Measurements from ENCODE around the gene IL1R2. TPM values are rescaled to one million over a fixed set of nuclear protein-coding genes. Genes with fewer than 3 reads are reported as not detected.

The IL1R2 gene
- total RNA-seq, 1 donor: not detected

- DNase-seq (ENCODE audit: low read depth in 2 of 3, low spot score in 2 of 3): no peak
Observed at GRCh38 chr2:102034683-102035548, 43.2 kb downstream of the IL1R2 start.

GRCh38 chr2:102037681-102038080 is 45.9 kb downstream of the IL1R2 start:
- DNase-seq (ENCODE audit: low read depth in 2 of 3, low spot score in 2 of 3): no peak

GRCh38 chr2:102040229-102040628 is 48.5 kb downstream of the IL1R2 start:
- no peak for DNase-seq (ENCODE audit: low read depth in 2 of 3, low spot score in 2 of 3)

DNA sequence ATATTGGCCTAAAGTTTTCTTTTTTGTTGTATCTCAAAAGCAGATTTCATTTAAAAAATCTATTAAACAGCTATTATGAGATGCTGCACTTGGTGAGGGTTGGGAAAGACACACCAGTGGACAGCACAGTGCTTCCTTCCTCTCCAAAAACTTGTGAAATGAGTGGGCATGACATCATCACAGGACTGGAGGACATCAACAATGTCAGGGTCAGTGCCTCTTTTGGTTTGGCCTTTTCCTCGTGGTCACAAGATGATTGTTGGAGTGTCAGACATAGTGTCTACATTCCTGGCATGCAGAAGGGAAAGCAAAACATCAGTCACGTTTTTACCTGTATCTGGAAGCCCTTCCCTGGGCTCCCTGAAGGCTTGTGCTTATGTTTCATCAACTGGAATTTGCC is 49.6 kb downstream of the IL1R2 start:
- DNase-seq (ENCODE audit: low read depth in 2 of 3, low spot score in 2 of 3): no peak

- DNase-seq (ENCODE audit: low read depth in 2 of 3, low spot score in 2 of 3): no peak
Observed at GRCh38 chr2:102042196-102043081, 50.7 kb downstream of the IL1R2 start.

DNA sequence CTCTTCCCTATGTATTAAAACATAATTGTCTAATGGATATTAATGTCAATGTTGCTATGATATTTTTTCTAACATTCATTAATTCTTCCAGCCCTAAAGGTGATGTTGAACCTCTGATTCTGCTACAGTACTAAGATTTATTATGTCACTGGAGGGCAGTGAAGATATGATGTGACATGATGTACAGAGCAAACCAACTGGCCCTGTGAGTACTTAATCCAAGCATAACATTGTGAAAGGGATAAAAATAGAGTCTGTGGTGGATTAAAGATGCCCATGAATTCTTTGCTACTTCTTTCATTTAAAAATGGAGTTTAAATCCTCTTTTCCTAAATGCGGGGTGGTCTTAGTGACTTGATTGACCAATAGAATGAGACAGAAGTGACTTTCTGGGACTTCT is 51.8 kb downstream of the IL1R2 start:
- DNase-seq (ENCODE audit: low read depth in 2 of 3, low spot score in 2 of 3): no peak

DNA sequence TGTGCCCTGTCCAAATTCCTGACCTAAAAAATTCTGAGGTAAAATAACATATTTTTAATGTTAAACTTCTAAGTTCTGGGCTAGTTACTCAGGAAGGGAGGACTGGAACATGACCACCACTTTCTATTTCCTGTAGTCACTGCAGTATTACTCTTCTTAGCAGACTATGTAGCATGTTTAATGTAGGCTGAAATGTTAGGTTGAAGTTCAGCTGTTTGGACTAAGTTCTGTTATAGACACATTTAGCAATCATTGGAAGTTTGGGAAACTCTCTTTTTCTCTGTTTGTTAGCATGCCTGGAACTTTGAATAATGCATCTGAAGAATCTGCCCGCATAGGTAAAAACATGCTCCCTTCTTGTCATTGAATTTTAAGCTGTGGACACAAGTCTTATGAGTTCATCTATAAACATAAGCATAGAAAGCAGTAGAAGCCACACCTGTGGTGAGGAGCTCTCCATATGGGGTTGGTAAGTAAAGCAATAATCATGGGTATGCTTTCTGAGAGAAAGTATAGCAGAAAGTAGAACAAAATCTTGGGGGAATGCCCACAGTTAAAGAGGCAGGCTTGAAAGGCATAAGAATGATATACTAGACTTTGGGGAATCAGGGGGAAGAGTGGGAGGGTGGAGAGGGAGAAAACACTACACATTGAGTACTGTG is 52.6 kb downstream of the IL1R2 start:
- no peak for DNase-seq (ENCODE audit: low read depth in 2 of 3, low spot score in 2 of 3)

DNA sequence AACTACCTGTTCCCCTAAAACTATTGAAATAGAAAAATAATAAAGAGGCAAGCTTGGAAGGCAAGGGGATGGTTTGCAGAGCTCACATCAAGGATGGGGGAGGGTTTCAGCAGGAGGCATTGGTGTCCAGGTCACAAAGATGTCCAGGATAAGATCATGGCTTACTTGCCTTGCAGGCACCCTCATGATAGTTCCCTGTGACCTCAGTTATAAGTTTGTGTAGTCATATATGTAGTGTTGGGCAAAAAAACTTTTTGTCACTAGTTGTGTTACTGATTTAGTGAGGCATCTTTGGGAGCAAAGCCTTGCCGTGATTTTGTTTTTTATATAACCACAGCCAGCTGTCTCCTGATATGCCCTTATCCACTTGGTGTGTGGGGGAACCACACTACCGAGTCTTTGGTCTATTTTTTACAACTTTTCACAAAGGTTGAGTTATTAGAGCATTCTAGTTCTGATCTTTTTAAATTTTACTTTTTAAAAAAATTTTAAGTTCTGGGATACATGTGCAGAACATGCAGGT is 53.3 kb downstream of the IL1R2 start:
- DNase-seq (ENCODE audit: low read depth in 2 of 3, low spot score in 2 of 3): no peak

DNA sequence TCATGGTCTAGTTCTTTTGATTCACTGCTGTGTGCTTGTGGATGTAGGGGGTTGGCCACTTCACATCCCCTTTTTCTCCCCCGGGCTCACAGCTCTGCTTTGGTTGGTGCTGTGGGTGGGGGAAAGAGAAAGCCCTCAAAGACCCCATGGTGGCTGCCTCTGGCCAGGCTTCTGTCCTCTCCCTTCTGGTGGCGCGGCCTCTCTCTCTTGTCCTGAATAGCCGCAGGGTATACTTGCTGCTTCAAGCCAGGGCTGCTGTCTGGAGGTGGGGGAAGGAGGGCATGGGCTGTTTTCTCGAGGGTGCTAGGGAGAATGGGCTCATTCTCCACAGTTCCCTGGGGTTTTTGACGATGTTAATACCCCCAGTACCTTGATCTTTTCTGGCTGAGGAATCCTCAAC is 53.9 kb downstream of the IL1R2 start:
- no peak for DNase-seq (ENCODE audit: low read depth in 2 of 3, low spot score in 2 of 3)

DNA sequence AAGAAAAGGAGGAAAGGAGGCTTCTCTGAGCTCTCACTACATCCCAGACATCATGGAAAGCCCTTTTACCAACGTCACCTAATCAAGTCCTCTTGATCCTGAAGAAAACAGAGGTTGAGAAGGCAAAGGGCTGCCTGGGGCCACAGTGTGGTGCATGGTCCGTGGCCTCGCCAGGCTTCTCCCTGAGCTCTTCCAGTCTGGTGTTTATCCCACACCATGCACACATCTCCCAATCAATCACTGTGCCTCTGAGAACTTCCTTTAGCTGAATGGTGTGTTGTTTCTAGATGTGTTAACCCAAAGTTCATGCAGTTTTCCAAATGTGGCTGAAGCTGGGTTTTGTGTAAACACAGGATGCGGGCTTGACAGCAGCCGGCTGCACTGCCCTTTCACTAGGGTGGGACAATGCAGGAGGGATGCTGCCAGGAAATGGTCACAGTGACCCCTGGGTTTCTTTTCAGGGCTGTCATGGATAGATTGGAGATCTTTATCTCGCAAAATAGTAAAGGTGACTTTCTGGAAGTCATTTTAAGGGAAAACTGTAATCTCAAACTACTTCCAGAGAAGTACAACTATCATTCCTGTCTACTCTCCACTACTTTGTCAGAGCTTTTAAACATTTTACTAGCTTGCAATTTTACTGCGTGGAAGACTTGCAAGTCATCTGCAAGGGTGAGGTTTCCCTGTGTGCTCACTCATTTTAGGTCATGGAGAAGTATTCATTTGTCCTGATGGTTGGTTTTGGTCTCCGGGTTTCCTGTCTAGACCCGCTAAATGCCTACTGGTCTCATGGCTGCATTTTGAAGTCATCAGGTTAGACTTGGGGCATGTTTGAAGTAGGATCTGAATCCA is 54.6 kb downstream of the IL1R2 start:
- DNase-seq (ENCODE audit: low read depth in 2 of 3, low spot score in 2 of 3): peak in 1 of 3 donors; percentile 41

- no peak for DNase-seq (ENCODE audit: low read depth in 2 of 3, low spot score in 2 of 3)
Observed at GRCh38 chr2:102048465-102048864, 56.7 kb downstream of the IL1R2 start.

- no peak for DNase-seq (ENCODE audit: low read depth in 2 of 3, low spot score in 2 of 3)
Observed at GRCh38 chr2:102049756-102050443, 58.1 kb downstream of the IL1R2 start.

DNA sequence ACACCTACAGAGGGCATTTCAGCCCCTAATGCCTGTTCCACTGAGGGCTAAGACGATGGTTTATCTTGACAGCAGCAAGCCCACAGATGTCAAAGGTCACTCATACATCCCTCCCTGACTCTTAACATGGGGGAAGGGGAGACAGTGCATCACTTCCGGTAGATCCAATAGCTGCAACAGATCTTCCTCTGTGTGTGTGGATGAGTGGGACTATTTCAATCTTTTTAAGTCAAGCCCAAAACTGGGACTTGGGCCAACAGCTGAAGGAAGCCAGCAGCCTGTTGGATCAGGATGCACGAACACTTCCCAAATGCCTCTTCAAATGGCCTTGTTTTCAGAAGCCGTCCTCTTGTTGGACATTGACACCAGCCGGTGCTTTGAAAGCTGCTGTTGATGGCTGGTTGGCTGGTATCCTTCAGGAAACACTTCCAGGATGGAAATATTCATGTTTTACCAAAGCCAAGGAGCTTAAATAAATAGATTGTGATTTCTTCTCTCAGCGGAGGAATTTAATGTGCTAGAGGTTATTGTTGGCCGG is 59.2 kb downstream of the IL1R2 start:
- DNase-seq (ENCODE audit: low read depth in 2 of 3, low spot score in 2 of 3): no peak

GRCh38 chr2:102051692-102052277 is 60.0 kb downstream of the IL1R2 start:
- DNase-seq (ENCODE audit: low read depth in 2 of 3, low spot score in 2 of 3): no peak

- no peak for DNase-seq (ENCODE audit: low read depth in 2 of 3, low spot score in 2 of 3)
Observed at GRCh38 chr2:102052365-102052764, 60.6 kb downstream of the IL1R2 start.

- no peak for DNase-seq (ENCODE audit: low read depth in 2 of 3, low spot score in 2 of 3)
Observed at GRCh38 chr2:102053096-102053495, 61.3 kb downstream of the IL1R2 start.

DNA sequence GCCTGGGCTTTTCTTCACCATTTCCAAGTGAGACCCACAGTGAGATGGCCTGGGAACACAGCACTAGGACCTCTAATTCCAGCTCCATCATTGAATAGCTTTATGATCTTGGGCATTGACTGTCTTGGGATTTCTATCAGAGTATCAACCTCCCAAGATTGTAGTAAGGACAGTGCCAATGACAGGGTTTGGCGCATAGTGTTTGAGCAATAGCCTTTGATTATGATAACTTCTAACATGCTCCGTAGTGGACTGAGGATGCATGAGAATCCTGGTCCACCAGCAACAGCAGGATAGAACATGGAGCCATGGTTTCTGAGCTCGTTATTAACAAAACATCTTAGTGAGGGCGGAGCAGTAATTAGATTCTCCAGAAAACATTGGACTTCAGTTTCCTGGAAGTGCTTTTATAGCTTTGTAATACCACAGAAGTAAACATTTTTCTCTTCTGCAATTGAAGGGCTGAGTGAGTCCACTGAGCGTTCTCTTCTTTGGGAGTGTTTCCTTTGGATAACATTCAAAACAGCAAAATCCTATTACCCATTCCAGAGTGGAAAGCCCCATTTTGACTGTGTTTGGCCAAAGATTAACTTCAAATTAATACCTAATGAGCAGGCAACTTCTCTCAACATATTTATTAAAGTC is 63.7 kb downstream of the IL1R2 start:
- no peak for DNase-seq (ENCODE audit: low read depth in 2 of 3, low spot score in 2 of 3)

DNA sequence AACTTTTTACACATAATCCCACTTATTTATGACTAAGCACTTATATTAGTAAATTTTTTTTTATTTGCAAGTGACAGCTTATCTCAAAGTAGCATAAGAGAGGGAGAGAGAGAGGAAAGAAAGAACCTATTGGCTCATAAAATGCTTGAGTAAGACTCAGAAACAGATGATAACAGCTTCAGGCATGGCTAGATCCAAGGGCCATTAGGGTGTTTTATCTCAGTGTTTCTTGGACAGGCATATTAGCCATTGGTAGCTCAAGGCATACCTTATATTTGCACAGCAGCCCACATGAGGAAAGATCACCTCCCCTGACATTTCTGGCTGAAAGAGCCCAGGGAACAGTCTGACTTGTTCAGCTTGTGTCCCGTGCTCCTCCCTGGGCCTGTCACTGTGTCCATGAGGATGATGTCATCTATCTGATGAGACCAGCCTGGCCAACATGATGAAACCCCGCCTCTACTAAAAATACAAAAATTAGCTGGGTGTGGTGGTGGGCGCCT is 64.4 kb downstream of the IL1R2 start:
- DNase-seq (ENCODE audit: low read depth in 2 of 3, low spot score in 2 of 3): no peak

Data from hematopoietic multipotent progenitor cell (in vitro differentiated cells).